ENCODE data around the gene TECPR2.
A peak's percentile ranks its signal among the peaks of the same experiment; 100 is the strongest.
"Not testable (repeated sequence)": the region's sequence is repeated elsewhere in the genome, so short reads cannot be mapped to it uniquely, and the experiment has no call there.

TECPR2 gene

GRCh38 chr14:102335163-102335562 lies 27.6 kb upstream of the TECPR2 start:
- no peak for DNase-seq

- no peak for DNase-seq
These were observed 24.0 kb upstream of the TECPR2 start for GRCh38 chr14:102338724-102339123.

GRCh38 chr14:102341566-102341965 lies 21.2 kb upstream of the TECPR2 start:
- DNase-seq = no peak

GRCh38 chr14:102342238-102342637 lies 20.5 kb upstream of the TECPR2 start:
- no peak for DNase-seq

- no peak for DNase-seq
These were observed 18.7 kb upstream of the TECPR2 start for GRCh38 chr14:102344084-102344483.

- no peak for DNase-seq
These were observed 18.3 kb upstream of the TECPR2 start for GRCh38 chr14:102344485-102344884.

GRCh38 chr14:102345232-102345631 lies 17.5 kb upstream of the TECPR2 start:
- DNase-seq = no peak

GRCh38 chr14:102346645-102347044 lies 16.1 kb upstream of the TECPR2 start:
- no peak for DNase-seq

GRCh38 chr14:102348376-102348775 lies 14.4 kb upstream of the TECPR2 start:
- DNase-seq = no peak

- DNase-seq = no peak
These were observed 11.7 kb upstream of the TECPR2 start for GRCh38 chr14:102351023-102351422.

GRCh38 chr14:102351593-102351992 lies 11.1 kb upstream of the TECPR2 start:
- not testable (repeated sequence) for DNase-seq

GRCh38 chr14:102352213-102352612 lies 10.5 kb upstream of the TECPR2 start:
- no peak for DNase-seq

GRCh38 chr14:102353126-102353619 lies 9.6 kb upstream of the TECPR2 start:
- DNase-seq = no peak

- no peak for DNase-seq
These were observed 6.5 kb upstream of the TECPR2 start for GRCh38 chr14:102356280-102356679.

- DNase-seq = peak; percentile 52
These were observed 3.4 kb upstream of the TECPR2 start for GRCh38 chr14:102359341-102359740.

GRCh38 chr14:102360388-102360787 lies 2.4 kb upstream of the TECPR2 start:
- no peak for DNase-seq

GRCh38 chr14:102362084-102362483 lies 657 bp upstream of the TECPR2 start:
- DNase-seq = peak; percentile 31

- peak; percentile 35 for DNase-seq
These were observed 622 bp downstream of the TECPR2 start for GRCh38 chr14:102363182-102363943.

- DNase-seq = peak; percentile 59
These were observed 7.6 kb downstream of the TECPR2 start for GRCh38 chr14:102370305-102370809.

- no peak for DNase-seq
These were observed 8.6 kb downstream of the TECPR2 start for GRCh38 chr14:102371361-102371760.

- no peak for DNase-seq
These were observed 10.4 kb downstream of the TECPR2 start for GRCh38 chr14:102373110-102373509.

GRCh38 chr14:102374264-102374663 lies 11.5 kb downstream of the TECPR2 start:
- DNase-seq = no peak

- no peak for DNase-seq
These were observed 12.4 kb downstream of the TECPR2 start for GRCh38 chr14:102375119-102375518.

- peak; percentile 18 for DNase-seq
These were observed 15.0 kb downstream of the TECPR2 start for GRCh38 chr14:102377696-102378095.

- DNase-seq = no peak
These were observed 16.1 kb downstream of the TECPR2 start for GRCh38 chr14:102378830-102379229.

Measured in hematopoietic multipotent progenitor cell treated with erythropoietin and hydrocortisone succinate and interleukin-3 and kit ligand, for 6 days (in vitro differentiated cells).